ENCODE data around the gene ZSCAN21. TPM values are rescaled to one million over a fixed set of nuclear protein-coding genes. Genes with fewer than 3 reads are reported as not detected.

The ZSCAN21 gene
- total RNA-seq, 2 experiments from 2014 or later = 6.3 to 6.9 TPM

- CTCF ChIA-PET = interaction anchor here (0.9 to 1.6 kb wide), 2 partner anchors 91 to 172 kb away, joined by 3 to 6 read pairs; no protein-coding TSS in a partner anchor
- H3K9me3 Mint-ChIP-seq = no peaks in the 10 kb centered on the region
- H3K27ac Mint-ChIP-seq = no peak overlapping the region
- POLR2A ChIA-PET = interaction anchor here (2.5 kb wide), 1 partner anchor 15 kb away, joined by 19 read pairs; the partner anchor contains the start of genes AP4M1 and MCM7
- peaks cover 22% of the 10 kb centered on the region for H3K4me1 Mint-ChIP-seq (ENCODE audit: low read depth)
- no peak for TF ChIP-seq CTCF (IDR thresholded peaks at IDR 0.05)
- DNase-seq = no peak
- no peaks in the 10 kb centered on the region for H3K27me3 Mint-ChIP-seq
- ATAC-seq = no peak
- peaks cover 7% of the 10 kb centered on the region for H3K36me3 Mint-ChIP-seq (ENCODE audit: low read depth)
- intact Hi-C loops (cut with micrococcal nuclease) = loop anchor here (10.0 kb wide), 1 partner anchor 171 kb away; the partner anchor contains the start of gene TRIM4
- no peak overlapping the region for H3K4me3 Mint-ChIP-seq
Measured at GRCh38 chr7:100085515-100085914, 35.9 kb downstream of the ZSCAN21 start.

GRCh38 chr7:100087055-100087750 is 37.6 kb downstream of the ZSCAN21 start:
- no peak for ATAC-seq
- H3K27ac Mint-ChIP-seq = peak overlapping the region; percentile 6
- H3K36me3 Mint-ChIP-seq (ENCODE audit: low read depth) = peaks cover 16% of the 10 kb centered on the region
- no peak for DNase-seq
- peak overlapping the region; percentile 17 for H3K4me3 Mint-ChIP-seq
- no peak for TF ChIP-seq CTCF (IDR thresholded peaks at IDR 0.05)
- no peaks in the 10 kb centered on the region for H3K9me3 Mint-ChIP-seq
- ChIA-PET POLR2A (interaction anchor here (0.9 to 1.5 kb wide), 3 partner anchors 8 to 31 kb away, joined by 4 to 14 read pairs (median 6); partner anchors contain the start of genes AP4M1 and MCM7), CTCF (no interaction called here)
- intact Hi-C loops (cut with micrococcal nuclease) = loop anchor here (10.0 kb wide), 1 partner anchor 172 kb away; the partner anchor contains the start of gene TRIM4
- peaks cover 27% of the 10 kb centered on the region for H3K4me1 Mint-ChIP-seq (ENCODE audit: low read depth)
- H3K27me3 Mint-ChIP-seq = no peaks in the 10 kb centered on the region

GRCh38 chr7:100088095-100088620 is 38.6 kb downstream of the ZSCAN21 start:
- Mint-ChIP-seq H3K27ac (peak overlapping the region; percentile 97), H3K9me3 (no peaks in the 10 kb centered on the region), H3K4me3 (peak overlapping the region; percentile 95), H3K4me1 (ENCODE audit: low read depth) (peaks cover 25% of the 10 kb centered on the region), H3K36me3 (ENCODE audit: low read depth) (peaks cover 26% of the 10 kb centered on the region), H3K27me3 (no peaks in the 10 kb centered on the region)
- CTCF ChIA-PET = interaction anchor here (1.0 kb wide), 1 partner anchor 42 kb away, joined by 3 read pairs; no protein-coding TSS in a partner anchor
- POLR2A ChIA-PET = interaction anchor here (0.7 to 6.7 kb wide), 4 partner anchors 9 to 39 kb away, joined by 3 to 187 read pairs (median 6); partner anchors contain the start of genes AP4M1, MBLAC1 and MCM7
- DNase-seq = no peak
- peak; percentile 1 for ATAC-seq
- intact Hi-C loops (cut with micrococcal nuclease) = loop anchor here (10.0 kb wide), 1 partner anchor 173 kb away; the partner anchor contains the start of gene TRIM4
- no peak for TF ChIP-seq CTCF (IDR thresholded peaks at IDR 0.05)

- H3K27ac Mint-ChIP-seq = peak within 1 kb of the TSS; percentile 97
Measured at GRCh38 chr7:100088621-100089457, 39.3 kb downstream of the ZSCAN21 start, which contains the start of gene COPS6. COPS6 (plus strand) TSS chr7:100088969; CDS start chr7:100088991, 22 bp downstream.

More at GRCh38 chr7:100088621-100089457, 39.3 kb downstream of the ZSCAN21 start, which contains the start of gene COPS6:
- Mint-ChIP-seq H3K27me3 (no peaks in the 10 kb centered on the region), H3K4me3 (peak within 1 kb of the TSS; percentile 95), H3K9me3 (no peaks in the 10 kb centered on the region), H3K4me1 (ENCODE audit: low read depth) (peaks cover 25% of the 10 kb centered on the region), H3K36me3 (ENCODE audit: low read depth) (peaks cover 33% of the 10 kb centered on the region)
- peak; percentile 72 for ATAC-seq
- DNase-seq = peak; percentile 88
- intact Hi-C loops (cut with micrococcal nuclease) = loop anchor here (10.0 kb wide), 1 partner anchor 174 kb away; the partner anchor contains the start of gene TRIM4
- ChIA-PET POLR2A (interaction anchor here (1.0 to 6.7 kb wide), 3 partner anchors 8 to 38 kb away, joined by 5 to 187 read pairs (median 7); partner anchors contain the start of genes AP4M1, MBLAC1 and MCM7), CTCF (interaction anchor here (1.0 kb wide), 1 partner anchor 42 kb away, joined by 3 read pairs; no protein-coding TSS in a partner anchor)
- no peak for TF ChIP-seq CTCF (IDR thresholded peaks at IDR 0.05)
